Choroid plexus epithelial cell (primary cell): ENCODE data around the gene SIGLEC8.
"Not testable (repeated sequence)": the region's sequence is repeated elsewhere in the genome, so short reads cannot be mapped to it uniquely, and the experiment has no call there.

ENCODE experiments used
- DNase-seq: peaks from one replicate; pipeline ENCODE4 v3.0.0-alpha.2; 2010; ENCODE audit warnings: low read depth
- H3K4me3 ChIP-seq: 2 replicates; pipeline ENCODE4 v1.5.1; 2011; ENCODE audit warnings: low read depth, mild to moderate bottlenecking, control low read depth, low read length, moderate library complexity
- CTCF ChIP-seq: conservative IDR thresholded peaks from 2 replicates; pipeline ENCODE4 v1.5.1; 2011; ENCODE audit warnings: low read depth, mild to moderate bottlenecking, control low read depth, inconsistent platforms, low read length, moderate library complexity

SIGLEC8 gene

GRCh38 chr19:51427201-51427600 is 31.1 kb downstream of the SIGLEC8 start:
- DNase-seq = no peak
- H3K4me3 ChIP-seq = no peak overlapping the region
- no peak for TF ChIP-seq CTCF

GRCh38 chr19:51422053-51422448 is 36.2 kb downstream of the SIGLEC8 start:
- TF ChIP-seq CTCF = peak; percentile 98
- peak; percentile 77 for DNase-seq
- no peak overlapping the region for H3K4me3 ChIP-seq

GRCh38 chr19:51421229-51422052 is 36.8 kb downstream of the SIGLEC8 start:
- TF ChIP-seq CTCF = no peak
- no peak for DNase-seq

GRCh38 chr19:51420511-51420910 is 37.7 kb downstream of the SIGLEC8 start:
- H3K4me3 ChIP-seq, DNase-seq: not testable (repeated sequence)

More at GRCh38 chr19:51421229-51422052, 36.8 kb downstream of the SIGLEC8 start:
- no peak overlapping the region for H3K4me3 ChIP-seq

GRCh38 chr19:51418707-51419106 is 39.5 kb downstream of the SIGLEC8 start:
- no peak overlapping the region for H3K4me3 ChIP-seq
- TF ChIP-seq CTCF = no peak
- no peak for DNase-seq

GRCh38 chr19:51417810-51418157 is 40.5 kb downstream of the SIGLEC8 start:
- TF ChIP-seq CTCF = no peak
- H3K4me3 ChIP-seq = no peak overlapping the region
- DNase-seq = no peak

GRCh38 chr19:51417107-51417809 is 41.0 kb downstream of the SIGLEC8 start, which contains the start of gene SIGLEC10:
Gene SIGLEC10 (minus strand): TSS chr19:51417642. CDS start chr19:51417581, 61 bp downstream.
- no peak within 1 kb of the TSS for H3K4me3 ChIP-seq
- DNase-seq = peak; percentile 7
- TF ChIP-seq CTCF = no peak

GRCh38 chr19:51416422-51416821 is 41.8 kb downstream of the SIGLEC8 start:
- not testable (repeated sequence) for DNase-seq, H3K4me3 ChIP-seq
